Stomach (tissue), 4 donors: ENCODE data around the gene SCAND1.
"Not testable (repeated sequence)": the region's sequence is repeated elsewhere in the genome, so short reads cannot be mapped to it uniquely, and the experiment has no call there.

Source experiments
- CTCF ChIP-seq, 7 experiments: fragments of 450-650 bp in 4 of 7; fragments of 200-600 bp in 3 of 7; sonication (generic) in 3 of 7; IDR thresholded peaks; one replicate each; pipeline ENCODE4 v1.5.1; 2016 to 2019; ENCODE audit warnings: antibody characterized with exemption in 7 of 7, control low read depth in 2 of 7, mild to moderate bottlenecking in 1 of 7
- POLR2A ChIP-seq, 4 donors: fragments of 450-650 bp; IDR thresholded peaks; one replicate each; pipeline ENCODE4 v1.6.1; 2016; ENCODE audit warnings: antibody characterized with exemption in 4 of 4, control low read depth in 2 of 4, mild to moderate bottlenecking in 1 of 4, moderate library complexity in 1 of 4
- POLR2AphosphoS5 ChIP-seq, 3 donors: sonication (generic); formaldehyde crosslinking; IDR thresholded peaks; one replicate each; pipeline ENCODE4 v1.6.1; 2016; ENCODE audit warnings: antibody characterized with exemption in 3 of 3

- TF ChIP-seq CTCF, POLR2A, POLR2AphosphoS5 (IDR thresholded peaks at IDR 0.05): not testable (repeated sequence)
Observed at GRCh38 chr20:35959291-35959690, 5.0 kb upstream of the SCAND1 start.
